A549 (cell line): ENCODE measurements around the gene ANKRD13D.

Experiments used
- ESRRA ChIP-seq: fragments of 150-350 bp; IDR thresholded peaks from 2 replicates; pipeline ENCODE4 v1.6.1; 2014; ENCODE audit warnings: mild to moderate bottlenecking, low read length, borderline replicate concordance
- FOSB ChIP-seq: fragments of 250-450 bp; sonication (Bioruptor Pico); IDR thresholded peaks from 2 replicates; pipeline ENCODE4 v1.5.0; 2020; ENCODE audit warnings: mild to moderate bottlenecking, moderate library complexity
- POLR2A ChIP-seq: IDR thresholded peaks from 2 replicates; pipeline ENCODE4 v1.6.1; 2012; ENCODE audit warnings: mild to moderate bottlenecking, low read length
- POLR2AphosphoS2 ChIP-seq: conservative IDR thresholded peaks from 2 replicates; pipeline ENCODE4 v1.6.1; 2012; ENCODE audit warnings: low read length, improper control_type of control experiment, inconsistent platforms
- RAD21 ChIP-seq, 2 experiments: fragments of >200 bp in 1 of 2; sonication (Bioruptor Twin) in 1 of 2; formaldehyde crosslinking in 1 of 2; IDR thresholded peaks in 1 of 2; conservative IDR thresholded peaks in 1 of 2; 2 replicates in 1 of 2; 3 replicates in 1 of 2; pipeline ENCODE4 v1.6.1; 2012 to 2018; ENCODE audit warnings: inconsistent platforms in 1 of 2
- TF ChIP-seq, protein P1 (sequence below): fragments of 200-600 bp; sonication (generic); IDR thresholded peaks from 2 replicates; pipeline ENCODE4 v1.6.1; 2016; ENCODE audit warnings: antibody characterized with exemption, mild to moderate bottlenecking, moderate library complexity
- TF ChIP-seq, protein P2 (sequence below): fragments of >200 bp; sonication (Bioruptor Twin); formaldehyde crosslinking; IDR thresholded peaks from 3 replicates; pipeline ENCODE4 v1.5.1; 2016
- TF ChIP-seq, protein P3 (sequence below): fragments of 150-350 bp; IDR thresholded peaks from 2 replicates; pipeline ENCODE4 v1.6.1; 2014; ENCODE audit warnings: low read depth, mild to moderate bottlenecking, low read length

DNA sequence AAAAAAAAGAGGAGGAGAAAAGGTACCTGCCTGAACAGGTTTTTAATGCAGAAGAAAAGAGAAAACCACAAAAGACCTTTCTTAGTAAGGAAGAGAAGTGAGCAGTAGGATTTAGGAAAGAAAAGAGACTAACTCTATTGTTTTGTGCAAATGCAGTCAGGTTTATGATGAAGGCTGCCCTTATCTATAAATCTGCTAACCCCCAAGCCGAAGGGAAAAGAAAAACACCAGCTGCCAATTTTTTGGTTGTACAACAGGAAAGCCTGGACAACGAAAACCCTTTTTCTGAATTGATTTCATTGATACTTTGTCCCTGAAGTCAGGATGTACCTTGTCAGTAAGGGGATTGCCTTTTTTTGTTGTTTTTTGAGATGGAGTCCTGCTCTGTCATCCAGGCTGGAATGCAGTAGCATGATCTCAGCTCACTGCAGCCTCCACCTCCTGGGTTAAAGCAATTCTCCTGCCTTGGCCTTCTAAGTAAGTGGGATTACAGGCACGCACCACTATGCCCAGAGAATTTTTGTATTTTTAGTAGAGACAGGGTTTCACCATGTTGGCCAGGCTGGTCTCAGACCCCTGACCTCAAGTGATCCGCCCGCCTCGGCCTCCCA lies 43.1 kb downstream of the ANKRD13D start:
- TF ChIP-seq ESRRA, result no peak
- no peak for TF ChIP-seq POLR2A
- TF ChIP-seq, protein P1, sequence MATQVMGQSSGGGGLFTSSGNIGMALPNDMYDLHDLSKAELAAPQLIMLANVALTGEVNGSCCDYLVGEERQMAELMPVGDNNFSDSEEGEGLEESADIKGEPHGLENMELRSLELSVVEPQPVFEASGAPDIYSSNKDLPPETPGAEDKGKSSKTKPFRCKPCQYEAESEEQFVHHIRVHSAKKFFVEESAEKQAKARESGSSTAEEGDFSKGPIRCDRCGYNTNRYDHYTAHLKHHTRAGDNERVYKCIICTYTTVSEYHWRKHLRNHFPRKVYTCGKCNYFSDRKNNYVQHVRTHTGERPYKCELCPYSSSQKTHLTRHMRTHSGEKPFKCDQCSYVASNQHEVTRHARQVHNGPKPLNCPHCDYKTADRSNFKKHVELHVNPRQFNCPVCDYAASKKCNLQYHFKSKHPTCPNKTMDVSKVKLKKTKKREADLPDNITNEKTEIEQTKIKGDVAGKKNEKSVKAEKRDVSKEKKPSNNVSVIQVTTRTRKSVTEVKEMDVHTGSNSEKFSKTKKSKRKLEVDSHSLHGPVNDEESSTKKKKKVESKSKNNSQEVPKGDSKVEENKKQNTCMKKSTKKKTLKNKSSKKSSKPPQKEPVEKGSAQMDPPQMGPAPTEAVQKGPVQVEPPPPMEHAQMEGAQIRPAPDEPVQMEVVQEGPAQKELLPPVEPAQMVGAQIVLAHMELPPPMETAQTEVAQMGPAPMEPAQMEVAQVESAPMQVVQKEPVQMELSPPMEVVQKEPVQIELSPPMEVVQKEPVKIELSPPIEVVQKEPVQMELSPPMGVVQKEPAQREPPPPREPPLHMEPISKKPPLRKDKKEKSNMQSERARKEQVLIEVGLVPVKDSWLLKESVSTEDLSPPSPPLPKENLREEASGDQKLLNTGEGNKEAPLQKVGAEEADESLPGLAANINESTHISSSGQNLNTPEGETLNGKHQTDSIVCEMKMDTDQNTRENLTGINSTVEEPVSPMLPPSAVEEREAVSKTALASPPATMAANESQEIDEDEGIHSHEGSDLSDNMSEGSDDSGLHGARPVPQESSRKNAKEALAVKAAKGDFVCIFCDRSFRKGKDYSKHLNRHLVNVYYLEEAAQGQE, result no peak
- TF ChIP-seq, protein P2, sequence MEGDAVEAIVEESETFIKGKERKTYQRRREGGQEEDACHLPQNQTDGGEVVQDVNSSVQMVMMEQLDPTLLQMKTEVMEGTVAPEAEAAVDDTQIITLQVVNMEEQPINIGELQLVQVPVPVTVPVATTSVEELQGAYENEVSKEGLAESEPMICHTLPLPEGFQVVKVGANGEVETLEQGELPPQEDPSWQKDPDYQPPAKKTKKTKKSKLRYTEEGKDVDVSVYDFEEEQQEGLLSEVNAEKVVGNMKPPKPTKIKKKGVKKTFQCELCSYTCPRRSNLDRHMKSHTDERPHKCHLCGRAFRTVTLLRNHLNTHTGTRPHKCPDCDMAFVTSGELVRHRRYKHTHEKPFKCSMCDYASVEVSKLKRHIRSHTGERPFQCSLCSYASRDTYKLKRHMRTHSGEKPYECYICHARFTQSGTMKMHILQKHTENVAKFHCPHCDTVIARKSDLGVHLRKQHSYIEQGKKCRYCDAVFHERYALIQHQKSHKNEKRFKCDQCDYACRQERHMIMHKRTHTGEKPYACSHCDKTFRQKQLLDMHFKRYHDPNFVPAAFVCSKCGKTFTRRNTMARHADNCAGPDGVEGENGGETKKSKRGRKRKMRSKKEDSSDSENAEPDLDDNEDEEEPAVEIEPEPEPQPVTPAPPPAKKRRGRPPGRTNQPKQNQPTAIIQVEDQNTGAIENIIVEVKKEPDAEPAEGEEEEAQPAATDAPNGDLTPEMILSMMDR, result no peak
- TF ChIP-seq POLR2AphosphoS2, result no peak
- TF ChIP-seq FOSB (CRISPR knock-in tag), result no peak
- no peak for TF ChIP-seq RAD21 (conservative IDR thresholded peaks at IDR 0.05 in 1 of 2, IDR thresholded peaks at IDR 0.05 in 1 of 2)
- TF ChIP-seq, protein P3, sequence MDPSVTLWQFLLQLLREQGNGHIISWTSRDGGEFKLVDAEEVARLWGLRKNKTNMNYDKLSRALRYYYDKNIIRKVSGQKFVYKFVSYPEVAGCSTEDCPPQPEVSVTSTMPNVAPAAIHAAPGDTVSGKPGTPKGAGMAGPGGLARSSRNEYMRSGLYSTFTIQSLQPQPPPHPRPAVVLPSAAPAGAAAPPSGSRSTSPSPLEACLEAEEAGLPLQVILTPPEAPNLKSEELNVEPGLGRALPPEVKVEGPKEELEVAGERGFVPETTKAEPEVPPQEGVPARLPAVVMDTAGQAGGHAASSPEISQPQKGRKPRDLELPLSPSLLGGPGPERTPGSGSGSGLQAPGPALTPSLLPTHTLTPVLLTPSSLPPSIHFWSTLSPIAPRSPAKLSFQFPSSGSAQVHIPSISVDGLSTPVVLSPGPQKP, result no peak
